SW 1271 (cell line): ENCODE results near the gene ZFP36.
"Not testable (repeated sequence)": the region's sequence is repeated elsewhere in the genome, so short reads cannot be mapped to it uniquely, and the experiment has no call there.

Experiments used
- DNase-seq, 2 experiments: peaks; one replicate each; lab custom pipeline; 2025; lab: John Stamatoyannopoulos, UW

The ZFP36 gene

DNA sequence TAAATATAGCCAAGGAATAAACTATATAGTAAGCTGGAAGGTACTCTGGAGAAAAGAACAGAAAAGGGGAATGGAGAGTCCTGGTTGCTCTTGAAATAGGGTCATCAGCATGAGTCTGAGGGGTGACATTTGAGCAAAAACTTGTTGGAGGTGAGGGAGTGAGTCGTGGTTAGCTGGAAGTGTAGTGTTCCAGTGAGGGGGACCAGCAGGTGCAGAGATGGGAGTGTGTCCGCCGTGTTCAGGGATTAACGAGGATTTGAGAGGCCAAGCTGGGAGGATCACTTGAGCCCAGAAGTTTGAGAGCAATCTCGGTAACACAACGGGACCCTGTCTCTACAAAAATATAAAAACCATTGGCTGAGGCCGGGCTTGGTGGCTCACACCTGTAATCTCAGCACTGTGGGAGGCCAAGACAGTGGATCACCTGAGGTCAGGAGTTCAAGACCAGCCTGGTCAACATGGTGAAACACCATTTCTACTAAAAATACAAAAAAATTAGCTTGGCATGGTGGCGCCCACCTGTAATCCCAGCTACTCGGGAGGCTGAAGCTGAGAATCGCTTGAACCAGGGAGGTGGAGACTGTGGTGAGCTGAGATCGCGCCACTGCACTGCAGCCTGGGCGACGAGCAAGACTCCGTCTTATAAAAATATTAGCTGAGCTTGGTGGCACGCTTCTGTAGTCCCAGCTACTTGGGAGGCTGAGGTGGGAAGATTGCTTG, 39.9 kb downstream of the ZFP36 start:
- DNase-seq = no peak

DNA sequence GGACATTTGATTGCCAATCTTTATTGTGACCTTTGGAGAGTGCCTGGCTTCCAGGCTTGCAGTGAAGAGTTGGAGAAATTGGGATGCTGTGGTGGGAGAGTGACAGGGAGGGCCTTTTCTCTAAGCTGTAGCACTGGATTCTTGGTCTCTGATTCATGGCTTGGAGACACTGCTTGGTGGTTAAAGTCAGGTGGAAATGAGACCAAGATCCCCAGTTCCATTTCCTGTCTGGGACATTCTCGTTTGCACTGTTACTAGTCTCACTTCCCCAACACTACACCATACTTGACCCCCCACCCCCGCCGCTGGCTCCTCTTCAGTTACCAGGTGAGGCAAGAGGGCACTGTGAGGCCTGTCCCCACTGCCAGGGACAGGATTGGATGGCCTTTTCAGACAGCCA, 41.6 kb downstream of the ZFP36 start:
- DNase-seq = peak in 1 of 2 experiments; percentile 41

DNA sequence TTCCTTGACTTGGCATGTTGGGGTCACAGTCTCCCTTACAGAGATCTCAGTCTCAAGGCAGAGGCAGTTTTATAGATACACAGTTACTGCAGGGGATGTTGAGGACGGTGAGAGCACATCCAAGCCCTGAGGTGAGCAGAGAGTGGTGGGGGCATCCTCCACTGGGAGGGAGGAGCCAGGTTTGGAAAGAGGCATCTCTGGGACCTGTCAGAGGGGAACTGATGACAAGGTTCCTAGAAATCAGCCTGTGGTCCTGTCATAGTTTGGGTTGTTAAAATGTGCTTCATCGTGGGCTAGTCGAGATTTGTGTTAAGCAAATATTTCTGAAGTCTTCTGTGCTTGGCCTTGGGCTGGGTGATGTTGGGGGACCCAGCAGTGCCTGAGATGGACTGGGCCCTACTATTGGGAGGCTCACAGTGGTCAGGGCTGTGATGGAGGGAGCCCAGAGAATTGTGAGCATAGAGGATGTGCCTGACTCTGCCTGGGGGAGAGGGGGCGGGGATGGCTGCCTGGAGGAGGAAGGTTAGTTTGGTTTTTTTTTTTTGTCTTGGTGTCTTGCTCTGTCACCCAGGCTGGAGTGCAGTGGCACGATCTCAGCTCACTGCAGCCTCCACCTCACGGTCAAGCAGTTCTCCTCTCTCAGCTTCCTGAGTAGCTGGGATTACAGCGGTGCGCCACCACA, 42.6 kb downstream of the ZFP36 start:
- DNase-seq = no peak

DNA sequence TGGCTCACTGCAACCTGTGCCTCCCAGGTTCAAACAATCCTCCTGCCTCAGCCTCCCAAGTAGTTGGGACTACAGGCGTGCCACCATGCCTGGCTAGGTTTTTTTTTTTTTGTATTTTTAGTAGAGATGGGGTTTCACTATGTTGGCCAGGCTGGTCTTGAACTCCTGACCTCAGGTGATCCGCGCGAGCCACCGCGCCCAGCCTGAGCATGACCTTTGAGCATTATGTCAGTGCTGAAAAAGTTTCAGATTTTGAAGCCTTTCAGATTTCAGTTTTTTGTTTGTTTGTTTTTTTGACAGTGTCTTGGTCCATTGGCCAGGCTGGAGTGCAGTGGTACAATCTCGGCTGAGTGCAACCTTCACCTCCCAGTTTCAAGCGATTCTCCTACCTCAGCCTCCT, 44.6 kb downstream of the ZFP36 start:
- DNase-seq = not testable (repeated sequence)
